ENCODE results near the gene CCDC57.

CCDC57 gene

GRCh38 chr17:82101767-82102679 is 110.6 kb downstream of the CCDC57 start:
- no peak for DNase-seq

- DNase-seq: peak in 1 of 2 experiments; percentile 2
Measured at GRCh38 chr17:82101301-82101715, 111.3 kb downstream of the CCDC57 start.

GRCh38 chr17:82100502-82101298 is 111.9 kb downstream of the CCDC57 start:
- peak in 1 of 2 experiments; percentile 6 for DNase-seq

GRCh38 chr17:82098939-82099763 is 113.5 kb downstream of the CCDC57 start:
- DNase-seq: peak in 1 of 2 experiments; percentile 1

GRCh38 chr17:82098169-82098938 is 114.3 kb downstream of the CCDC57 start, which contains the start of gene FASN:
TSS of gene FASN (minus strand) at chr17:82098236. CDS start at chr17:82096445, 1,791 bp downstream.
- peak; percentile 90 to 95 for DNase-seq

GRCh38 chr17:82097919-82098168 is 114.8 kb downstream of the CCDC57 start:
- peak in 1 of 2 experiments; percentile 66 for DNase-seq

- peak; percentile 15 to 51 for DNase-seq
Measured at GRCh38 chr17:82097184-82097918, 115.3 kb downstream of the CCDC57 start.

GRCh38 chr17:82096709-82097183 is 115.9 kb downstream of the CCDC57 start:
- peak; percentile 1 to 5 for DNase-seq

GRCh38 chr17:82095777-82096708 is 116.6 kb downstream of the CCDC57 start:
- peak in 1 of 2 experiments; percentile 3 for DNase-seq

- DNase-seq: no peak
Measured at GRCh38 chr17:82094931-82095776, 117.5 kb downstream of the CCDC57 start.

GRCh38 chr17:82092995-82093751 is 119.5 kb downstream of the CCDC57 start:
- DNase-seq: no peak

- no peak for DNase-seq
Measured at GRCh38 chr17:82092628-82092994, 120.0 kb downstream of the CCDC57 start.

GRCh38 chr17:82092094-82092586 is 120.5 kb downstream of the CCDC57 start:
- DNase-seq: no peak

- DNase-seq: no peak
Measured at GRCh38 chr17:82091264-82092066, 121.2 kb downstream of the CCDC57 start.

GRCh38 chr17:82090549-82091263 is 121.9 kb downstream of the CCDC57 start:
- DNase-seq: no peak

- DNase-seq: no peak
Measured at GRCh38 chr17:82089723-82090548, 122.7 kb downstream of the CCDC57 start.

All from stimulated activated CD4-positive, alpha-beta T cell treated with anti-CD3 and anti-CD28 coated beads, Interleukin-4, amount 100 ng/mL, for 4 hours (primary cell).